ENCODE measurements around the gene NOTO. TPM values are rescaled to one million over a fixed set of nuclear protein-coding genes. Genes with fewer than 3 reads are reported as not detected.
A peak's percentile ranks its signal among the peaks of the same experiment; 100 is the strongest.

Gene NOTO
- total and polyA plus RNA-seq, 12 donors = 0.03 to 0.08 (median 0.05) TPM; not detected in 9

- Histone ChIP-seq H3K27ac (no peak overlapping the region), H3K4me3 (no peak overlapping the region), H3K4me1 (replicated peaks in 1 of 2) (peaks cover 17 to 18% of the 10 kb centered on the region in 2 donors), H3K27me3 (peaks cover 3% of the 10 kb centered on the region), H3K36me3 (replicated peaks in 1 of 2) (no peaks in the 10 kb centered on the region), H3K9me3 (replicated peaks in 1 of 3) (no peaks in the 10 kb centered on the region)
- no peak for TF ChIP-seq POLR2A (IDR thresholded peaks at IDR 0.05)
- TF ChIP-seq CTCF (IDR thresholded peaks at IDR 0.05) = no peak
- DNase-seq = no peak
- intact Hi-C loops (cut with DNase I) = loop anchor here in 1 of 2 donors (10.0 kb wide), 1 partner anchor 179 kb away; no protein-coding TSS in a partner anchor
- WGBS, 4 donors = 93 to 96% (median 95%) methylated on average over 7 of the region's 7 CpGs
Observed at GRCh38 chr2:73173781-73174180, 28.6 kb upstream of the NOTO start.

DNA sequence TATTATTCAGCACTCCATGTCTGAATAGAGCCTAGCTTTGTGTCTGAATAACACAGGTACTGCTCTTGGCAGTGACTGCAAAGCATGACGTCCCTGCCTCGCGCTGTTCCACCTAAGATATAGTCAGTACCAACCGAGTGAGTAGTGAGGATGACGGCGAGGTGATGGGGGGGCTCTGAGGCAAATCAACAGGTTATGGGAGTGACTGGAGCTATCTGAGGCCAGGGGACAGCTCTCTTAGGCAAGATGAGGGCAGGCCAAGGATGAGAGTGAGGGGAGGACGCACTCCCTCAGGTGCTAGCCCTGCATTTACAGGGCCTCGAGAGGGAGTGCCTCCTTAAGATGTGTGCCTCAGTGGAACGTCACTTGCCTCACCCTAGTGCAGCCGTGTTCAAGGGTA is 28.1 kb upstream of the NOTO start:
- Histone ChIP-seq H3K4me1 (replicated peaks in 1 of 2) (peaks cover 17 to 18% of the 10 kb centered on the region in 2 donors), H3K4me3 (no peak overlapping the region), H3K27me3 (peaks cover 3% of the 10 kb centered on the region), H3K36me3 (replicated peaks in 1 of 2) (no peaks in the 10 kb centered on the region), H3K27ac (no peak overlapping the region), H3K9me3 (replicated peaks in 1 of 3) (no peaks in the 10 kb centered on the region)
- WGBS, 4 donors = 88 to 97% (median 93%) methylated on average over 7 to 10 of the region's 10 CpGs
- no peak for TF ChIP-seq CTCF (IDR thresholded peaks at IDR 0.05)
- TF ChIP-seq POLR2A (IDR thresholded peaks at IDR 0.05) = no peak
- DNase-seq = no peak
- intact Hi-C loops (cut with DNase I) = loop anchor here in 1 of 2 donors (10.0 kb wide), 1 partner anchor 179 kb away; no protein-coding TSS in a partner anchor

DNA sequence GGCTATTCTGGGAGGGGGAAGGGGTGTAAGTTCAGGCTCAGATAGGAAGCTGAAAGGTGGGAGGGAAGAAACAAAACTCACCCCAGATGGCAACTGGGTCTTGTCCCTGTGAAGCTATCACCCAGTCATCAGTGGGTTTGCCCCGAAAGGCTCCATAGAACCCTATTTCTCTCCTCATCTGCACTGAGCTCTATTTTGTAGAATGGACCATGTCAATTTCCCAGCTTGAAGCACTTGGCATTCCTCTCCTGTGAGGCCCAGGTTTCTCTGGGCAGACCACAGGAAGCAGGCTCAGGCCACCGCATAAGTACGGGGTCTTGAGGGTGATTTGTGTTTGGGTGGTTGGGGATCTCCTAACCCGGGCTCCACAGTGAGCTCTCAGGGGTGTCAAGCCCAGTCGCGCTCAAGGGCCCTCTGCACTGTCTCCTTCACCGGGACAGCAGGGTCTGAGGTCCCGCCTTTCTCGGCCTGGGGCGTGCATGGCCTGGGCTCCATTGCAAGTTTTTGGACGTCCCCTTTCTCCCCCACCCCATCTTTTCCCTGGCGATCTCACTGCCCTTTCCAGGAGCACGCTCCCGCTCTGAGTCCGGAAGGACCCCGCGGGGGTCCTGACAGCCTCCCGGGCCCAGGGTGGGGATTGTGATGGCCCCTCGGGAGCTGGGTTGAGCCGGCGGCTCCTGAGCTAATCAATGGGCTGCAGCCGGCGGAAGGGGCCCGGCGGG is 27.3 kb upstream of the NOTO start:
- no peak for DNase-seq
- no peak overlapping the region for H3K27ac ChIP-seq
- TF ChIP-seq POLR2A (IDR thresholded peaks at IDR 0.05) (no peak), CTCF (IDR thresholded peaks at IDR 0.05) (no peak)
- H3K27me3 ChIP-seq = peaks cover 3% of the 10 kb centered on the region
- intact Hi-C loops (cut with DNase I) = loop anchor here (5.0 to 10.0 kb wide), 2 partner anchors 180 to 183 kb away; no protein-coding TSS in a partner anchor
- peaks cover 17 to 18% of the 10 kb centered on the region in 2 donors for H3K4me1 ChIP-seq (replicated peaks in 1 of 2)
- H3K36me3 ChIP-seq (replicated peaks in 1 of 2) = no peaks in the 10 kb centered on the region
- H3K9me3 ChIP-seq (replicated peaks in 1 of 3) = no peaks in the 10 kb centered on the region
- peak overlapping the region in 2 of 4 donors; percentile 1 to 61 for H3K4me3 ChIP-seq
- 19 to 57% (median 40%) methylated on average over 11 to 25 of the region's 25 CpGs for WGBS, 4 donors

DNA sequence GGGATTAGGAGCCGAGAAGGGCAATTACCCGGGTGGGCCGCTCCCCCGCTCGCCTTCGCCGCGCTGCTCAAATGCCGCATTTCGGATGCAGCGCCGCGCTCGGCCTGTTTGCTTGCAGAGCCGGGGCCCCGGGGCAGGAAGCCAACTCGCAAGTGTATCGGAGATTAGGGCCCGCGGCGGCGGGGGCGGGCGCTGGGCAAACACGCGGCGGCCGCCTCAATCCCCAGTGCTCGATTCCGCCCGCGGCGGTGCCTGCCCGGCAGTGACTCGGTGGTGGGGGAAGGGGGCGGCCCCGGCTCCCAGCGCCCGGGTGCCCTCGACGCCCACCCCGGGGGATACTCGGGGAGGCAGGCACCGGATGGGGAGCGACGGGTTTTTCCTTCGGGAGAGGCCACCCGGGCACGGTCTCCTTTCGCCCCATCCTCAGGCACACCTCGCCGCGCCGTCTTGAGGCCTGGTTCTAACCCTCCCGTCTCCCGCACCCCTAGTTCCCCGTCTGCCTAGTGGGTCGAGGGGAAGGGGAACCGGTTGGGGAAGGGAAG is 26.6 kb upstream of the NOTO start:
- no peaks in the 10 kb centered on the region for H3K9me3 ChIP-seq (replicated peaks in 1 of 3)
- no peaks in the 10 kb centered on the region for H3K36me3 ChIP-seq (replicated peaks in 1 of 2)
- DNase-seq = peak; percentile 75 to 93 (median 87)
- H3K4me1 ChIP-seq (replicated peaks in 1 of 2) = peaks cover 17 to 18% of the 10 kb centered on the region in 2 donors
- intact Hi-C loops (cut with DNase I) = loop anchor here (5.0 to 10.0 kb wide), 2 partner anchors 181 to 183 kb away; no protein-coding TSS in a partner anchor
- WGBS, 4 donors = 0 to 1% (median 1%) methylated on average over 15 to 59 of the region's 59 CpGs
- H3K27me3 ChIP-seq = peaks cover 3% of the 10 kb centered on the region
- H3K4me3 ChIP-seq = peak overlapping the region in 2 of 4 donors; percentile 1 to 61
- TF ChIP-seq CTCF (IDR thresholded peaks at IDR 0.05) (no peak), POLR2A (IDR thresholded peaks at IDR 0.05) (no peak)
- no peak overlapping the region for H3K27ac ChIP-seq

Measured in adrenal gland (tissue), 12 donors.